Immature natural killer cell (primary cell): ENCODE measurements around the gene FAM131B. TPM values are rescaled to one million over a fixed set of nuclear protein-coding genes. Genes with fewer than 3 reads are reported as not detected.

Experiments used
- DNase-seq, 3 donors: peaks; one replicate each; pipeline ENCODE4 v3.0.0; 2022; ENCODE audit warnings: mixed read lengths in 1 of 3
- H3K27ac Mint-ChIP-seq, 6 donors: one replicate each; pipeline ENCODE4 v1.8.0; 2020; ENCODE audit warnings: mixed read lengths in 6 of 6, mild to moderate bottlenecking in 5 of 6, inconsistent platforms in 4 of 6, moderate library complexity in 3 of 6
- H3K27me3 Mint-ChIP-seq, 3 donors: one replicate each; pipeline ENCODE4 v1.8.0; 2020 to 2021; ENCODE audit warnings: low read depth in 3 of 3, mild to moderate bottlenecking in 3 of 3, mixed read lengths in 3 of 3, moderate library complexity in 3 of 3, inconsistent platforms in 1 of 3
- H3K36me3 Mint-ChIP-seq, 3 donors: one replicate each; pipeline ENCODE4 v1.8.0; 2020; ENCODE audit warnings: mixed read lengths in 3 of 3, inconsistent platforms in 2 of 3, mild to moderate bottlenecking in 2 of 3
- H3K4me1 Mint-ChIP-seq, 2 donors: one replicate each; pipeline ENCODE4 v1.8.0; 2020; ENCODE audit warnings: inconsistent platforms in 2 of 2, mild to moderate bottlenecking in 2 of 2, mixed read lengths in 2 of 2, moderate library complexity in 1 of 2
- H3K4me3 Mint-ChIP-seq, 5 donors: one replicate each; pipeline ENCODE4 v1.8.0; 2020; ENCODE audit warnings: mild to moderate bottlenecking in 5 of 5, mixed read lengths in 5 of 5, inconsistent platforms in 3 of 5, moderate library complexity in 3 of 5
- H3K9me3 Mint-ChIP-seq, 6 donors: one replicate each; pipeline ENCODE4 v1.8.0; 2020; ENCODE audit warnings: mild to moderate bottlenecking in 6 of 6, mixed read lengths in 6 of 6, inconsistent platforms in 4 of 6, moderate library complexity in 3 of 6
- polyA plus RNA-seq, 3 donors: library from polyadenylated mRNA; unstranded; fragments of 300-500 nt; fragmentation: Illumina TruSeq; gene quantifications; one replicate each; pipeline ENCODE4 v1.2.3, GENCODE V29; 2021

The FAM131B gene
- polyA plus RNA-seq, 3 donors from 2014 or later = 1.2 to 2.3 (median 1.9) TPM

DNA sequence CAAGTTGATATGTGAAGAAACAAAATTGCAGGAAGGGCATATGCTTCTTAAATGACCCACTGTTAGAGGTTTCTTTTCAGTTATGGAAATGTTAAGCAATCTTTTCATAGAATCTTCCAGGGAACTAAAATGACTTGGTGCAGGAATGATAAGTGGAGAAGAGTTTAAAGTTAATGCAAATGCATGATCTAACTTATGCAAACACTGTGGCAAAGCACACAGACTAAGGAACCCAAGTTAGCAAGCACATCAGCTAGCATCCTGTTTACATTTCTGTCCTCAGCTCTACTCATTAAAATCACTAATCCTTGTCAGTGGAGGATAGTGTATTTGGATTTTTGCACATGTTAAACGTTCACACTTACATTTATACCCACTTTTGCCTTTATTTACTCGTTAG lies 37.3 kb downstream of the FAM131B start:
- no peak for DNase-seq
- peaks cover 0 to 4% (median 4%) of the 10 kb centered on the region in 3 donors for H3K27me3 Mint-ChIP-seq
- no peaks in the 10 kb centered on the region for H3K36me3 Mint-ChIP-seq
- H3K27ac Mint-ChIP-seq = peak overlapping the region in 3 of 6 donors; percentile 34 to 89 (median 86)
- peak overlapping the region in 2 of 5 donors; percentile 22 to 54 for H3K4me3 Mint-ChIP-seq
- peaks cover 13 to 15% of the 10 kb centered on the region in 2 donors for H3K4me1 Mint-ChIP-seq
- no peaks in the 10 kb centered on the region for H3K9me3 Mint-ChIP-seq

DNA sequence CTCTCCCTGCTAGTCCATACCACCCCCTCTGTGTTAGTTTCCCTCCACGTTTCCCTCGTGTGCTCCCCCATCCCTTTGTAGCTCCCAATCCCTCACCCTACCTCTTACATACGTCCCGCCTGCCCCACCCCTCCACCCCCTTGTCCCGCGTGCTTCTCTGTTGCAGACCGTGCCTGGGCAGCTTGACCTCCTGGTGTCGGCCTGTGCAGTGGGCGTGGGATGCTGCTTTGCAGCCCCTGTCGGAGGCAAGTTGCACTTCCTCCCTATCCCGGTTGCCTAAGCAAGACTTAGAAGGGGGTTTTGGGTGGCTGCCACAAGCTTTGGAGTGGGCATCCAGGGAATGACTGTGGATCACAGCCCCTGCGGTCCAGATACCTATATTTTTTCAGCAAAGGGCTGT lies 38.9 kb downstream of the FAM131B start:
- Mint-ChIP-seq H3K9me3 (no peaks in the 10 kb centered on the region), H3K4me1 (peaks cover 13 to 15% of the 10 kb centered on the region in 2 donors), H3K36me3 (no peaks in the 10 kb centered on the region), H3K27me3 (peaks cover 1 to 4% (median 3%) of the 10 kb centered on the region in 3 donors), H3K27ac (peak overlapping the region in 1 of 6 donors; percentile 37), H3K4me3 (no peak overlapping the region)
- DNase-seq = no peak

GRCh38 chr7:143322760-143323633 lies 39.5 kb downstream of the FAM131B start:
- no peak for DNase-seq
- peak overlapping the region in 1 of 6 donors; percentile 11 for H3K27ac Mint-ChIP-seq
- H3K27me3 Mint-ChIP-seq = peaks cover 1 to 4% (median 3%) of the 10 kb centered on the region in 3 donors
- H3K4me1 Mint-ChIP-seq = peaks cover 13 to 15% of the 10 kb centered on the region in 2 donors
- no peaks in the 10 kb centered on the region for H3K9me3 Mint-ChIP-seq
- no peaks in the 10 kb centered on the region for H3K36me3 Mint-ChIP-seq
- no peak overlapping the region for H3K4me3 Mint-ChIP-seq

DNA sequence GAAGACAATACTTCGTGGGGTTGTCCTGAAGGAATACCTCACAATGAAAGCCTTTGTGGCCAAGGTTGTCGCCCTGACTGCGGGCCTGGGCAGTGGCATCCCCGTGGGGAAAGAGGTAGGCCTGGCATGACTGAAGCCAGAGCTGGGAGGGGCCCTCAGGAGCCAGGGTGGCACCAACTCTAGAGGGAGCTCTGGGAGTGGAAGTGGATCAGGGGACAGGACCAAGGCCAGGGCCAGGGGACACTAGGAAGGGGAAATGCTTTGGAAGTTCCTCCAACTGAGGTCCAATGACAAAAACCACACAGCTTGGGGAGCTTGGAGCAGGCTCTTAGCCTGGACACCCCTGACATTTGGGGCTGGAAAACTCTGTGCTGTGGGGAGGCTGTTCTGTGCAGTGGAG lies 40.8 kb downstream of the FAM131B start:
- H3K27ac Mint-ChIP-seq = no peak overlapping the region
- DNase-seq = no peak
- no peak overlapping the region for H3K4me3 Mint-ChIP-seq
- peaks cover 1 to 5% (median 3%) of the 10 kb centered on the region in 3 donors for H3K27me3 Mint-ChIP-seq
- no peaks in the 10 kb centered on the region for H3K36me3 Mint-ChIP-seq
- H3K9me3 Mint-ChIP-seq = no peaks in the 10 kb centered on the region
- peaks cover 13 to 15% of the 10 kb centered on the region in 2 donors for H3K4me1 Mint-ChIP-seq

- Mint-ChIP-seq H3K4me1 (peaks cover 13 to 14% of the 10 kb centered on the region in 2 donors), H3K27me3 (peaks cover 1 to 6% (median 3%) of the 10 kb centered on the region in 3 donors), H3K27ac (no peak overlapping the region), H3K36me3 (no peaks in the 10 kb centered on the region), H3K9me3 (no peaks in the 10 kb centered on the region), H3K4me3 (no peak overlapping the region)
- no peak for DNase-seq
Measured at GRCh38 chr7:143321242-143321641, 41.3 kb downstream of the FAM131B start.

GRCh38 chr7:143320620-143321019 lies 41.9 kb downstream of the FAM131B start:
- no peak overlapping the region for H3K27ac Mint-ChIP-seq
- H3K27me3 Mint-ChIP-seq = peaks cover 1 to 6% (median 3%) of the 10 kb centered on the region in 3 donors
- no peaks in the 10 kb centered on the region for H3K36me3 Mint-ChIP-seq
- DNase-seq = no peak
- H3K9me3 Mint-ChIP-seq = no peaks in the 10 kb centered on the region
- peaks cover 10% of the 10 kb centered on the region in 2 donors for H3K4me1 Mint-ChIP-seq
- H3K4me3 Mint-ChIP-seq = no peak overlapping the region

DNA sequence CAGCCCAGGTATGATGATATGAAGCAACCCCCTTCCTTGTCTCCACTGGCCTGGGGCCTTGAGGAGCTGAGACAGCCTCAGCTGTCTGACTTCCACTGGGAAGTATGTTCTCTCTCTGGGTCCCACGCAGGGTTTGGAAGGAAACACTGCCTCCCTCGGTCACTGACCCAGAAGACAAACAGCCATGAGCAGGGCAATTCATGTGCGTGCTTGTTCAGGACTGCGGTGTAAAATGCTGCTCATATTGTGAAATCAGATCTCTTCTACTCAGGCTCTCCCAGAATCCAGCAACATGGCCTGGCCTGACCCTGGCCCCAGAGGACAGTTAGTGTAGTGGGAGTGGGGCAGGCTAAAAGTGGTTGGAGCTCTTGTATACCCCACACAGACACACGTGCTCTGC lies 43.9 kb downstream of the FAM131B start:
- no peaks in the 10 kb centered on the region for H3K36me3 Mint-ChIP-seq
- H3K4me1 Mint-ChIP-seq = no peaks in the 10 kb centered on the region
- H3K9me3 Mint-ChIP-seq = no peaks in the 10 kb centered on the region
- H3K27me3 Mint-ChIP-seq = peaks cover 1 to 6% (median 1%) of the 10 kb centered on the region in 3 donors
- no peak for DNase-seq
- no peak overlapping the region for H3K4me3 Mint-ChIP-seq
- no peak overlapping the region for H3K27ac Mint-ChIP-seq

DNA sequence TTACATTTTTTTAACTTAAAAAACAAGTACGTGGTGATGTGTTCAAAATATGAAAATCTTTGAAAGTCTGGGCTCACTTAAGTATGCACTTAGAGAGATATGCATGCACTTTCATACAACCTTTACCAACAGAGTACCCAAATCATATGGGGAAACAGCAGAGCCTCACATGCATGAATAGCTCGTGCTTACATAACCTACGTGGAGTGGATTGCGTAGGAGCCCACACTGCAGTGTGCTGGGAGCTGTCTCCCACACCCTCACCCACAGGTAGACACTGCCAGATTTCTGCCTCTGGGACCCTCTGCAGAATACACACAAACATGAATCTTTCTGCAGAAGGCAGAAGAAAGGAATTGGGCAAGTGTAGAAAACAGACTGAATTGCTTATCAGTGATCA lies 46.0 kb downstream of the FAM131B start:
- Mint-ChIP-seq H3K27me3 (peaks cover 1 to 5% (median 1%) of the 10 kb centered on the region in 3 donors), H3K9me3 (no peaks in the 10 kb centered on the region), H3K36me3 (no peaks in the 10 kb centered on the region), H3K27ac (no peak overlapping the region), H3K4me3 (no peak overlapping the region), H3K4me1 (peaks cover 10% of the 10 kb centered on the region in 2 donors)
- no peak for DNase-seq

- Mint-ChIP-seq H3K27ac (no peak within 1 kb of the TSS), H3K4me3 (no peak within 1 kb of the TSS), H3K36me3 (peaks cover 0 to 3% (median 0%) of the 10 kb centered on the region in 3 donors), H3K9me3 (no peaks in the 10 kb centered on the region), H3K4me1 (peaks cover 17 to 18% of the 10 kb centered on the region in 2 donors), H3K27me3 (peaks cover 1 to 5% (median 1%) of the 10 kb centered on the region in 3 donors)
- DNase-seq = no peak
Measured at GRCh38 chr7:143315776-143316175, 46.7 kb downstream of the FAM131B start, which contains the start of gene CLCN1. Gene CLCN1 (plus strand): TSS chr7:143316111. CDS start chr7:143316213, 102 bp downstream.

DNA sequence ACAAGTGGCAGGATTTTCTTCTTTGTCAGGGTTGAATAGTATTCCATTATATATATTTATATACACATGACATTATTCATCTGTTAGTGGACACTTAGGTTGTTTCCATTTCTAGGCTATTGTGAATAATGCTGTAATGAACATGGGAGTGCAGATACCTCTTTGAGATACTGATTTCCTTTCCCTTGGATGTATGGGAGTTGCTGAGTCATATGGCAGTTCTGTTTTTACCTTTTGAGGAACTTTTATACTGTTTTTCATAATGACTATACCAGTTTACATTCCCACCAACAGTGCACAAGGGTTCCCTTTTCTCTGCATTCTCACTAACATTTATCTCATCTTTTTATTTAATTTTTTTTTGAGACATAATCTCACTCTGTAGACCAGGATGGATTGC lies 48.4 kb downstream of the FAM131B start:
- H3K27me3 Mint-ChIP-seq = peaks cover 0 to 2% (median under 1%) of the 10 kb centered on the region in 3 donors
- H3K4me3 Mint-ChIP-seq = no peak overlapping the region
- peaks cover 0 to 3% (median 0%) of the 10 kb centered on the region in 3 donors for H3K36me3 Mint-ChIP-seq
- DNase-seq = no peak
- no peaks in the 10 kb centered on the region for H3K9me3 Mint-ChIP-seq
- peaks cover 33% of the 10 kb centered on the region in 2 donors for H3K4me1 Mint-ChIP-seq
- H3K27ac Mint-ChIP-seq = no peak overlapping the region

GRCh38 chr7:143308632-143309031 lies 53.9 kb downstream of the FAM131B start:
- Mint-ChIP-seq H3K36me3 (peaks cover 27 to 37% (median 34%) of the 10 kb centered on the region in 3 donors), H3K9me3 (no peaks in the 10 kb centered on the region), H3K27me3 (peaks cover 1 to 3% (median 2%) of the 10 kb centered on the region in 3 donors), H3K4me3 (no peak overlapping the region), H3K4me1 (peaks cover 38 to 55% of the 10 kb centered on the region in 2 donors), H3K27ac (peak overlapping the region in 4 of 6 donors; percentile 63 to 76 (median 68))
- DNase-seq = no peak

GRCh38 chr7:143305423-143306070 lies 57.0 kb downstream of the FAM131B start:
- H3K36me3 Mint-ChIP-seq = peaks cover 40 to 63% (median 58%) of the 10 kb centered on the region in 3 donors
- H3K4me3 Mint-ChIP-seq = no peak overlapping the region
- peaks cover 1 to 3% (median 2%) of the 10 kb centered on the region in 3 donors for H3K27me3 Mint-ChIP-seq
- peaks cover 18 to 36% of the 10 kb centered on the region in 2 donors for H3K4me1 Mint-ChIP-seq
- no peaks in the 10 kb centered on the region for H3K9me3 Mint-ChIP-seq
- peak overlapping the region in 2 of 6 donors; percentile 7 to 36 for H3K27ac Mint-ChIP-seq
- peak; percentile 28 to 34 (median 28) for DNase-seq

- no peak overlapping the region for H3K27ac Mint-ChIP-seq
- H3K4me3 Mint-ChIP-seq = no peak overlapping the region
- H3K36me3 Mint-ChIP-seq = peaks cover 45 to 69% (median 62%) of the 10 kb centered on the region in 3 donors
- no peaks in the 10 kb centered on the region for H3K9me3 Mint-ChIP-seq
- H3K27me3 Mint-ChIP-seq = peaks cover 1 to 3% (median 2%) of the 10 kb centered on the region in 3 donors
- H3K4me1 Mint-ChIP-seq = peaks cover 14 to 29% of the 10 kb centered on the region in 2 donors
- no peak for DNase-seq
Measured at GRCh38 chr7:143304938-143305337, 57.6 kb downstream of the FAM131B start.

GRCh38 chr7:143303733-143304132 lies 58.8 kb downstream of the FAM131B start:
- Mint-ChIP-seq H3K36me3 (peaks cover 51 to 75% (median 62%) of the 10 kb centered on the region in 3 donors), H3K4me3 (no peak overlapping the region), H3K27ac (no peak overlapping the region), H3K27me3 (peaks cover 1 to 3% (median 2%) of the 10 kb centered on the region in 3 donors), H3K4me1 (peaks cover 8 to 27% of the 10 kb centered on the region in 2 donors), H3K9me3 (no peaks in the 10 kb centered on the region)
- DNase-seq = no peak
